HG03066 (cell line): ENCODE results near the gene DLGAP5.

ENCODE experiments used
- ATAC-seq: cut with Tn5 transposase; IDR thresholded peaks from one replicate; pipeline ENCODE4 v1.9.1; 2021; ENCODE audit warnings: low read depth; ENCODE audit not compliant: unreplicated experiment

The DLGAP5 gene

DNA sequence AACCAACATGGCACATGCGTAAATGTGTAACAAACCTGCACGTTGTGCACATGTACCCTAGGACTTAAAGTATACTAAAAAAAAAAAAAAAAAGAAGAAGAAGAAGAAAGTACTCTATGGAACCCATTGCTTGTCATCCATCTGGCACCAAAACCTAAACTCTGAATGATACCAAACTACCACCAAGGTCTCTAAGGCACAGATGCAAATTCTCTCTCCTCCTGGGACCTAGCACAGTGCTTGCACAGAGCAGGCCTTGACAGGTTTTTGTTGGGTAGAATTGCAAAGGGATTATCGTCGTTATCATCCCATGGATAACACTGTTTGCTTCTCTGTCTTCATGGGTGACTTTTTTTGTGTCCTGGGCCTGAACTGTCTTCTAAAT lies 75.5 kb downstream of the DLGAP5 start:
- ATAC-seq = no peak

DNA sequence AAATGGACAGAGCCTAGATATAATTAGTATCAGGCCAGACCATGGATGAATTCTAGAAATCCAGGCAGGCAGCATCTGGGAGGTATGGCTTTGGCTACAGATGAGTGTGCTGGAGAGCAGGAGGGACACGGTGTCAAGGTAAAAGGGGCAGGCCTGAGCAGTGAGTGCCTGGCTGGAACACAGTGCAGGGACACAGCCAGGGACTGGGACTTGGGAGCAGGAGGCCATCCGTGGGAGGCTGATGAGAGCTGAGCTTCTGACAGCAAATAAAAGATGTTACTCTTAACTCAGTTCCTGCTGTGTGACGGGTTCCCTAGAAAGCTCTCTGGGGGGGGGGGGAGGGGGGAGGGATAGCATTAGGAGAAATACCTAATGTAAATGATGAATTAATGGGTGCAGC lies 75.9 kb downstream of the DLGAP5 start:
- ATAC-seq = no peak

DNA sequence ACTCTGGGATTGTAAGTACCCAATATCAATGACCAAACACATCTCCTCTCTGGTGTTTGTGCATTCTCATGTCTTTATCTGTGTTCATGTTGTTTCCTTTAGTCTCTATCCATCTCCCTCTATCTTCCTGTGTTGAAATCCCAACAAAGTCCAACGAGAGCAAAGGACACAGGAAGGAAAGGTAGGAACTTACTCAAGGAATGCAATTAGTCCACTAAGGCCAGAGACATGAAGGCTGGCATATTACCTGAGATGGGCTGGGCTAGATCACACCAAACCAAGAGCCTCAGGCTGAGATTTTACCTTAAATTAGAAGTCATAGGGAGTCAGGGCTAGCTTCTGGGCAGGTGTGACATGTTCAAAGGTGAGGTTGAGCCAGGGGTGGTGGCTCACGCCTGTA lies 76.7 kb downstream of the DLGAP5 start:
- no peak for ATAC-seq

DNA sequence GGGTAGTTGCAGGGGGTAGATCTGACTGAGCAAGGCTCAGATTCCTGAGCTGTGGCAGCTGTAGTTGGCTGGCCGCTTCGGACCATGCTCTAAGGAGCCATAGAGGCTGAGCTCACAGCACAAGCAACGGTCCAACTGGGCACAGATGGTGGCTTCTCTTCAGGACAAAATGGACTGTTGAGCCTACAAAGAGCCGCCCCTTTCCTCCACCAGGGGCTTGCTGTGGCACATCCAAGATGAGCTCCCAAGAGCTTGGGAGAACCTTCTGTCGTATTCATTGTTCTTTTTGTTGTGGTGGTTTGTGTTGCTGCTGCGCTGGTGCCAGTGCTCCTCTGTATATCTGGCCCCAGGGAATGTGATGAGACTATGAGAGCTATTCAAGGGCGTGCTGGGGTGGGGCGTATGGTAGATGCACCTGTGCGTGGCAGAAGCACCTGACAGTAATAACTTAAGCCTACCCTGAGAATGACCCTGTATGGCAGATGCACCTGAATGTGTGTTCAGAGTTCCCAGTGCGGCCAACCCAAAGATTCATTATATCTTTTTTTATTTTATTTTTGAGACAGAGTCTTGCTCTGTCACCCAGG lies 80.2 kb downstream of the DLGAP5 start:
- no peak for ATAC-seq

DNA sequence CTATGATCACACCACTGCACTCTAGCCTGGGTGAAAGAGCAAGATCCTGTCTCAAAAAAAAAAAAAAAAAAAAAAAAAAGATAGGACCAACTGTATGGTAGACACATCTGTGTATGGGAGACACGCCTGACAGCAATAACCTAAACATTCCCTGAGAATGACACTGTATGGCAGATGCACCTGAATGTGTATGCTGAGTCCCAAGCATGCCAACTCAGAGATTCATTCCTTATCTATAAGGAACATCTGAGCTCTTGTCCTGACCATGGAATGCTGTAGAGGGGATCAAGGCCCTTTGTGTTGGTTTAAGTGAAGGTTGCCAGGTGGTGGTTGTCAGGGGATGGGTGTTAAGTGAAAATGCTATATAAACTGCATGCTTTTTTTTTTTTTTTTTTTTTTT lies 81.5 kb downstream of the DLGAP5 start:
- ATAC-seq = no peak

DNA sequence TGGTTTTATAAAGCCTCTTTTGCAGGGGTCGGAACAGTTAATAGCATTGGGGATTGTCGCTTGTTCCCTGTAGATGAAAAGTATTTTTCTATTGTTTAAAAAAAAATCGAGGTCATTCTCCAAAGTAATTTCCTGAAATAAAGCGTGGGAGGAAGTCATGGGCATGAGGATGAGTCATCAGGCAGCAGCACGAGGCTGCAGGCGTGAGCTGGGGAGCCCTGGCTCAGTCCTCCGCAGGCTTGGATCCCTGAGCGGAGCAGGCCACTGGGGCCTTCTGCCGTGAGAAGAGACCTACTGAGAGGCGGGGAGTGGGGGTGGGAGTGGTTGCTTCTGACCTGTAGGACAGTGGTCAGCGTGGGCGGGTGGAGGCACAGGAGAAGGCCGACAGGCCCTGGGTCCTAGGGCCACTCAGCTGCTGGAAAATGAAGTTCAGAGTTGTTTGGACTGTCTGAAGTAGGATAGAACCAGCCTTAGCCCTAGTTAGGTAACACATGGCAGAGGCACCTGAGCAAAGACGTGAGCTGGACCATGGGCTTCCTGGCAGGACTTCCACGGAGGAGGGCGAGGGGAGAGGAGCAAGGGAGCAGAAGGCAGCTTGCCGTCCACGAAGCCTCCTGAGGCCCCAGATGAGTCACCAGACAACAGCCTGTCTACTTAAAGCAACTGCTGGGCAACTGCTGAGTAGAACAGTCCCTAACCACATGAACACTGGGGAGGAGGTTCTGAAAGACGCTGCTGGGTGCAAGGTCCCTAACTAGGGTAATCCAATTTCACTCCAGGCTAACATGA lies 83.4 kb downstream of the DLGAP5 start:
- no peak for ATAC-seq

DNA sequence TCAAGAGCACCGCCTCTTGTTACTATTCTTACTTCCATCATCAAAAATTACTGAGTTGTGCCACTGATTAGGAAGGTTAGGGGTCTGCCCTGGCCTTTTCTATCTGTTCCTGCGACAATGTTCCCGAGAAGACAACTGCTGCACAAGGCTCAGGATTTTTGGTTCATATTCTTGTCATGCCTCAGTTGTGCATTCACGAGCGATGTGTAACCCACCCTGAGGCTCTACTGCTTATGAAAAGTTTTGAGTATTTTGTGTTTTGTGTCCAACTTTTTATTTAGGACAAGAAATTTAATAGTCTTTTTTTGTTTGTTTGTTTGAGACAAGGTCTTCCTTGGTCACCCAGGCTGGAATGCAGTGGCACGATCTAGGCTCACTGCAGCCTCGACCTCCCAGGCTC lies 85.4 kb downstream of the DLGAP5 start:
- no peak for ATAC-seq

DNA sequence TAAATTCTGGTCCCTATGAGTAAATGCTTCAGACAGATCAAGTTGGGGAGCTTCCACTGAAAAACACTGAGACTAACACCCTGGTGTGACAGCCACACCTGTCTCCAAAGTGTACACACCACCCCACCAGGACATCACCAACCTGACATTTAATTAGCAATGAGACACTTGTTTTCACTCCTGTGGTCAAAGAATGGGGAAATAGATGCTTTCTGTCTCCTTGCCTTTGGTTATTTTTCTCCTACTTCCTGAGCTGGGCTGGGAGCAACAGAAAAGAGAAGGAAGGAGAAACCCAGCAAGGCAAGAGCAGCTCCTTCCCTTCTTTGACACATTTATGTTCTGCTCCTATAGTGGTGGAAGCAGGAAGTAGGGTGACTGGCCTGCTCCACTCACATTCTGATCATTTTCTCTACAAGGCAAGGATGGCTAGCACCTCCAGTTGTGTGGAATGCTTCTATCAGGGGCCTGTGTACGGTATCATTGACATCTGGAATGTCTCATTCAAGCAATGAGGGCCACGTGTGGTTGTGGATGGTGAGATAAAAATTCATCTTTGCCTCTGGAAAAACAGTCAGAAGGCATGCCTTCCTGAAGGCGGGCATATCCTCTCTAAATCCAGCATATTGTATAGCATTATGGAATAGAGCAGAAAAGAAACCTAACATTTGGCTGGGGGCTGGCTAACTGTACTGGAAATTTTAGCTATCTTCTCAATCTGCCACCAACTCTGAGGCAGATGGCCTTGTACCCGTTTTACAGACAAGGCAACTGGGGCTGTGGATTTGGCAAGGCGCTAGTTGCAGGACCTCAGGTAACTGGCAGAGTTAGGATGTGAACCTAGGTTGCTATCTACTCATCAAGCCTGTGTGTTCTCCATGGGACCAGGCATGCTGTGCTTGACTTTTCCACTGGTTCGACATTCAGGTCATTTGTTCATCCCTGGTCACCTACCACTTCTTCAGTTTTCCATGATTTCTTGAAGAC lies 87.1 kb downstream of the DLGAP5 start:
- ATAC-seq = no peak

DNA sequence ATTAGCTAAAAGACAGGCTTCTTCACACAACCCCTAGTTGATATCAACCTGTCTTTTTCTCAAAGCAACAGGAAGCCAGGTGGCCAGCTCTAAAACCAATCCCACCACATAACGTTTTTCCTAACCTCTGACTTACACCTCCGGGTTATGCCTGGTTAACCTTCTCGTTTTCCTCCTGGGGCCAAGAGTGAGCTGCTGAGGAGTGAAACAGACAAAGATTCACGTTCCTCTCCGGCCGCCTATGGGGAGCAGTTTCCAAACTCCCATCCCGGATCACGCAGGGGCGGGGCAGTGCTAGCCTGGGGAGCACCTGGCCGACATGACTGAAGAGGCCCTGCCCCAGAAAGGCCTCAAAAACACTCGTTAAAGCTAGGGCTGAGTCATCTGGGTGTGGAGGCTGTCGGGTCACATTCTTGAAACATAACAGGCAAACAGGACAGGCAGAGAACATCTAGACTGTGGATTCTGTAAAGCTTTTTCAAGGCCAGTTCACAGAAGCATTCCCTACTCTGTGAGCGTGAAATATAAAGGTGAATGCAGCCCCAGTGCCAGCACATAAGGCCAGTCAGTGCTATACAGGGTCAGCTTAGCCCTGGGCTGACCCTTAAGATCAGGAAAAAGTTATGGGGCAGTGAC lies 88.3 kb downstream of the DLGAP5 start:
- peak; percentile 36 for ATAC-seq

DNA sequence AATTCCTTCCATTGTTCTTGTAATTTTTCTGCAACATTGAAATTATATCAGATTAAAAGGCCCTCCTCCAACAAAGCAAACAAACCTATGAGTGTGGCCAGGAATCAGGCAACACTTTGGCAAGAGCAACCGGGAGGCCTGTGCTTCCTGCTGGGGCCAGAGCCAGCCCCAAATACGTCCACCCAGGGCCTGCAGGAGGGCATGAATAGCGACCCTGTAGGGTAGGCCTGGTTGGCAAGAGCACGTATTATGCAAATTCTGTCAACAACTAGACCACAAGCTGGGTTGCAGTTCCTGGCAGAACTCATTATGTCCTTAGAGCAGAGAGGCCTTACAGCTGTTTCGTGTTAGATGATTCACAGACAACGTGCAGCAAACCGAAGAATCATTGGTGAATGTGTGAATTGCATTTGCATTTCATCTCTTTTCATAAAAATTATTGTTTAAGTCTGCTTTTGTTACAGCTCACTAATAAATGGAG lies 89.2 kb downstream of the DLGAP5 start:
- peak; percentile 49 for ATAC-seq

DNA sequence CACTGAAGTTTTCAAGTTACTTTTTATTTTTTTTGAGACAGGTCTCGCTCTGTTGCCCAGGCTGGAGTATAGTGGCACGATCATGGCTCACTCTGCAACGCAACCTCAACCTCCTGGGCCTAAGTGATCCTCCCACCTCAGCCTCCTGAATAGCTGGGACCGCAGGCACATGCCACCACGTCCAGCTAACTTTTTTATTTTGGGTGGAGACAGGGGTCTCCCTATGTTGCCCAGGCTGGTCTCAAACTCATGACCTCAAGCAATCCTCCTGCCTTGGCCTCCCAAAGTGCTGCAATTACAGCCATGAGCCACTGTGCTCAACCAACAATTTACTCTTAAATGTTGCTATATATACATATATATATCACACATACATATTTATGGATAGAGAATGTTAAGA lies 89.7 kb downstream of the DLGAP5 start:
- no peak for ATAC-seq

DNA sequence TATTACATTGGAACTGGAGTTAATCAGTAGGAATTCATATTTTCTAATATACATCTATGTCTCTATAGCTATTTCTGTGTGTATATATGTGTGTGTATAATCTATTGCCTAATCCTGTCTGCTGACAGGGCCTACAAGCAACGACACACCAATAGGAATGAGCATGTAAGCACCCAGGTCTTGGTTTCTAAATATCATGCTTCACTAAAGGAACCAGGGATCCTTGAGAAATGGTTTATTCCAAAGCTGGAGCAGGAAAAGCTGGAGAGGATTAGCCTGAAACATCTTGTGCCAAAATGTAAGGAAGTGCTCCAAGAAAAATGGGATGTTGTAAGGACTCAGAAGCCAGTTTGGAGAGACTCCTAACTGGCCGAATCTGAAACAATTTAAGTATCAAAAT lies 91.6 kb downstream of the DLGAP5 start:
- ATAC-seq = no peak

DNA sequence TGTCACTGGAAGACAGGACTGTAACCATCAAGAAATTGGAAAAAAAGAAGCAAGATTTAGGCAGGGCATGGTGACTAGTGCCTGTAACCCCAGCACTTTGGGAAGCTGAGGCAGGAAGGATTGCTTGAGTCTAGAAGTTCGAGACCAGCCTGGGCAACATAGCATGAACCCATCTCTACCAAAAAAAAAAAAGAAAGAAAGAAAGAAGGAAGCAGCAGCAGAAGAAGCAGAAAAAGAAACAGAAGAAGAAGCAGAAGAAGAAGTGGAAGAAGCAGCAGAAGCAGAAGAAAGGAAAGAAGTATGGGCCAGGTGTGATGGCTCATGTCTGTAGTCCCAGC lies 92.9 kb downstream of the DLGAP5 start:
- no peak for ATAC-seq
